Glutamatergic neuron (in vitro differentiated cells): ENCODE data around the gene IQSEC3. TPM values are rescaled to one million over a fixed set of nuclear protein-coding genes. Genes with fewer than 3 reads are reported as not detected.
A peak's percentile ranks its signal among the peaks of the same experiment; 100 is the strongest.

Experiments used
- DNase-seq: peaks from one replicate; pipeline ENCODE4 v3.0.0; 2022
- H3K27ac Mint-ChIP-seq: one replicate; pipeline ENCODE4 v1.8.0; 2020; ENCODE audit warnings: mild to moderate bottlenecking, mixed read lengths, inconsistent platforms; ENCODE audit not compliant: unreplicated experiment
- H3K27me3 Mint-ChIP-seq: one replicate; pipeline ENCODE4 v1.8.0; 2020; ENCODE audit warnings: mild to moderate bottlenecking, moderate library complexity, mixed read lengths, inconsistent platforms; ENCODE audit not compliant: unreplicated experiment
- H3K36me3 Mint-ChIP-seq: one replicate; pipeline ENCODE4 v1.8.0; 2020; ENCODE audit warnings: mild to moderate bottlenecking, mixed read lengths, inconsistent platforms; ENCODE audit not compliant: unreplicated experiment
- H3K4me1 Mint-ChIP-seq: one replicate; pipeline ENCODE4 v1.8.0; 2020; ENCODE audit warnings: mild to moderate bottlenecking, low read depth, mixed read lengths, inconsistent platforms; ENCODE audit not compliant: unreplicated experiment
- H3K4me3 Mint-ChIP-seq: one replicate; pipeline ENCODE4 v1.8.0; 2020; ENCODE audit warnings: mild to moderate bottlenecking, mixed read lengths, inconsistent platforms; ENCODE audit not compliant: unreplicated experiment
- H3K9me3 Mint-ChIP-seq: one replicate; pipeline ENCODE4 v1.8.0; 2020; ENCODE audit warnings: mild to moderate bottlenecking, moderate library complexity, mixed read lengths, inconsistent platforms; ENCODE audit not compliant: unreplicated experiment
- total RNA-seq: library from RNA; stranded (reverse); fragmentation: NEBNext Ultra II Directional; extraction: Animal tissue kit (Norgen Biotek cat#: 25700); gene quantifications from one replicate; pipeline ENCODE4 v1.2.1, GENCODE V29; 2021; ENCODE audit not compliant: unreplicated experiment
- TF ChIP-seq, protein P1 (sequence below): fragments of 200-600 bp; sonication (generic); IDR thresholded peaks from one replicate; pipeline ENCODE4 v1.5.0; 2021; ENCODE audit not compliant: partially characterized antibody, unreplicated experiment

The IQSEC3 gene
- total RNA-seq, 1 donor from 2014 or later = 41.4 TPM

DNA sequence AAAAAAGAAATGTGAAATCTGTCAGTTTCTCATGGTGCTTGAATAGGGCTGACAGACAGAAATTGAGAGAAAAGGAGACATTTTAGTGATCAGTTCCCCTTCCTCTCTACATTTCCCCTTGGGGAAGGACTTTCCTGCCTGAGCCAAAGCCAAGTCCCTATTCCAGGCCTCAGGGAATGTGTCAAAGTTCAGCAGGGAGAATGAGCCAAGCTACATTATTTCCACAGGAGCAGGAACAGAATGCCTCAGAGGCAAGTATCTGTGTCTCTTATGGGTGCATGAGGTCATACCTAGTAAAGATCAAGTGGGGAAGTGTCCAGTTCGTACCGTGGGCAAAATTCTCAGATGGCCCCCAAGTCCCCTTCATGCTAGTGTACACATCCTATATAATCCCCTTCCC, 68.6 kb downstream of the IQSEC3 start:
- Mint-ChIP-seq H3K27ac (no peak overlapping the region), H3K4me1 (peaks cover 18% of the 10 kb centered on the region), H3K27me3 (peaks cover 10% of the 10 kb centered on the region), H3K36me3 (peaks cover 5% of the 10 kb centered on the region), H3K9me3 (peaks cover 13% of the 10 kb centered on the region), H3K4me3 (no peak overlapping the region)
- no peak for DNase-seq
- TF ChIP-seq, protein P1, sequence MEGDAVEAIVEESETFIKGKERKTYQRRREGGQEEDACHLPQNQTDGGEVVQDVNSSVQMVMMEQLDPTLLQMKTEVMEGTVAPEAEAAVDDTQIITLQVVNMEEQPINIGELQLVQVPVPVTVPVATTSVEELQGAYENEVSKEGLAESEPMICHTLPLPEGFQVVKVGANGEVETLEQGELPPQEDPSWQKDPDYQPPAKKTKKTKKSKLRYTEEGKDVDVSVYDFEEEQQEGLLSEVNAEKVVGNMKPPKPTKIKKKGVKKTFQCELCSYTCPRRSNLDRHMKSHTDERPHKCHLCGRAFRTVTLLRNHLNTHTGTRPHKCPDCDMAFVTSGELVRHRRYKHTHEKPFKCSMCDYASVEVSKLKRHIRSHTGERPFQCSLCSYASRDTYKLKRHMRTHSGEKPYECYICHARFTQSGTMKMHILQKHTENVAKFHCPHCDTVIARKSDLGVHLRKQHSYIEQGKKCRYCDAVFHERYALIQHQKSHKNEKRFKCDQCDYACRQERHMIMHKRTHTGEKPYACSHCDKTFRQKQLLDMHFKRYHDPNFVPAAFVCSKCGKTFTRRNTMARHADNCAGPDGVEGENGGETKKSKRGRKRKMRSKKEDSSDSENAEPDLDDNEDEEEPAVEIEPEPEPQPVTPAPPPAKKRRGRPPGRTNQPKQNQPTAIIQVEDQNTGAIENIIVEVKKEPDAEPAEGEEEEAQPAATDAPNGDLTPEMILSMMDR = no peak

DNA sequence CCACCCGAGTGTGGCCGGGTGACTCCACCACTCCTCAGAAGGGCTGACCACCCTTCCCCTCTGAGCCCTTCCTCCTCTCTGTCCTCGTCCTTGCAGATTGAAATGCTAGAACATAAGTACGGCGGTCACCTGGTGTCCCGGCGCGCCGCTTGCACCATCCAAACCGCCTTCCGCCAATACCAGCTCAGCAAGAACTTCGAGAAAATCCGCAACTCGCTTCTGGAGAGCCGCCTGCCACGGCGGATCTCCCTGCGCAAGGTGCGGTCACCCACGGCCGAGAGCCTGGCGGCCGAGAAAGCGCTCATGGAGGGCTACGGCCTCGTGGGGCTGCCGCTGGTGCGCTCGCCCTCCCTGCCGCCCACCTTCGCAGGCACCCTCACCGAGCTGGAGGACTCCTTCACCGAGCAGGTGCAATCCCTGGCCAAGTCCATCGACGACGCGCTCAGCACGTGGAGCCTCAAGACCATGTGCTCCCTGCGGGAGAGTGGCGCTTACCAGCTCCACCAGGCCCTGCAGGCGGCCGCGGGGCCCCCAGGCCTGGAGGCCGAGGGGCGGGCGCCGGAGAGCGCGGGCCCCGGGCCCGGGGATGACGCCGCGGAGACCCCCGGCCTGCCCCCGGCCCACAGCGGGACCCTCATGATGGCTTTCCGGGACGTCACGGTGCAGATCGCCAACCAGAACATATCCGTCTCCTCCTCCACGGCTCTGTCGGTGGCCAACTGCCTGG, 71.8 kb downstream of the IQSEC3 start:
- peaks cover 37% of the 10 kb centered on the region for H3K4me1 Mint-ChIP-seq
- peaks cover 8% of the 10 kb centered on the region for H3K27me3 Mint-ChIP-seq
- peaks cover 3% of the 10 kb centered on the region for H3K9me3 Mint-ChIP-seq
- no peak for DNase-seq
- TF ChIP-seq, protein P1 = no peak
- no peak overlapping the region for H3K27ac Mint-ChIP-seq
- H3K4me3 Mint-ChIP-seq = no peak overlapping the region
- H3K36me3 Mint-ChIP-seq = peaks cover 7% of the 10 kb centered on the region

DNA sequence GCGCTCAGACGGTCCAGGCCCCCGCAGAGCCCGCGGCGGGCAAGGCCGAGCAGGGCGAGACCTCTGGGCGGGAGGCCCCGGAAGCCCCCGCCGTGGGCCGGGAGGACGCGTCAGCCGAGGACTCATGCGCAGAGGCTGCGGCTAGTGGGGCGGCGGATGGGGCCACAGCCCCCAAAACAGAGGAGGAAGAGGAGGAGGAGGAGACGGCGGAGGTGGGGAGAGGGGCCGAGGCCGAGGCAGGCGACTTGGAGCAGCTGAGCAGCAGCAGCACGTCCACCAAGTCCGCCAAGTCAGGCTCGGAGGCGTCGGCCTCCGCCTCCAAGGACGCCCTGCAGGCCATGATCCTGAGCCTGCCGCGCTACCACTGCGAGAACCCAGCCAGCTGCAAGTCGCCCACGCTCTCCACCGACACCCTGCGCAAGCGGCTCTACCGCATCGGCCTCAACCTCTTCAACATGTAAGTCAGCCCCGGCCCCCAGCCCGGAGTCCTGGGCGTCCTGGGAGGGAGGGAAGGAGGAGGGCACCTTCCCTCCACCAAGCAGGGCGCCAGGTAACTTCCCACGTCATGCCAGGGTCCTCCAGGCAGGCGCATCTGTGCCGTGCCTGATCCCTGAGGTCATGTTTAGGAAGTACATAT, 72.4 kb downstream of the IQSEC3 start:
- H3K36me3 Mint-ChIP-seq = peaks cover 7% of the 10 kb centered on the region
- DNase-seq = peak; percentile 50
- peak overlapping the region; percentile 48 for H3K27ac Mint-ChIP-seq
- TF ChIP-seq, protein P1 = no peak
- H3K9me3 Mint-ChIP-seq = peaks cover 4% of the 10 kb centered on the region
- peaks cover 10% of the 10 kb centered on the region for H3K27me3 Mint-ChIP-seq
- H3K4me3 Mint-ChIP-seq = no peak overlapping the region
- H3K4me1 Mint-ChIP-seq = peaks cover 38% of the 10 kb centered on the region

DNA sequence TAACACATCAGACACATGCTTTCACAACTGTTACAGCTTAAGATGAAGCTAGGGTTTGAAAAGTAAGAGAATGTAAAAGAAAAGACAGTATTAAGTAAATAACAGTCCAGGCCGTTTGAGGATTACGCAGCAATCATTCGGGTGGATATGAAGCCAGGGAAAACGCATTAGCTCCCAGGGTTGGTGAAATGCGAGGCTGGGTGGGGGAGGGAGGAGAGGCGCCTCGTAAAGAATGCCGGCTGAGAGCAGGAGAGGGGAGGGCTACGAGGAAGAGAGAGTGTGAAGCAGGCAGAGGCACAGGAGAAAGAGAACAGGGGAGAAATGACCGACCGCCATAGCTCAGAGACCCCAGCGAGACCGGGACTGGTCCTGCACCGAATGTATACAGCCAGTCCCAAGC, 73.0 kb downstream of the IQSEC3 start:
- DNase-seq = peak; percentile 62
- Mint-ChIP-seq H3K4me3 (peak overlapping the region; percentile 16), H3K4me1 (peaks cover 42% of the 10 kb centered on the region), H3K27me3 (peaks cover 10% of the 10 kb centered on the region), H3K9me3 (peaks cover 6% of the 10 kb centered on the region), H3K27ac (no peak overlapping the region), H3K36me3 (peaks cover 7% of the 10 kb centered on the region)
- TF ChIP-seq, protein P1 = no peak

DNA sequence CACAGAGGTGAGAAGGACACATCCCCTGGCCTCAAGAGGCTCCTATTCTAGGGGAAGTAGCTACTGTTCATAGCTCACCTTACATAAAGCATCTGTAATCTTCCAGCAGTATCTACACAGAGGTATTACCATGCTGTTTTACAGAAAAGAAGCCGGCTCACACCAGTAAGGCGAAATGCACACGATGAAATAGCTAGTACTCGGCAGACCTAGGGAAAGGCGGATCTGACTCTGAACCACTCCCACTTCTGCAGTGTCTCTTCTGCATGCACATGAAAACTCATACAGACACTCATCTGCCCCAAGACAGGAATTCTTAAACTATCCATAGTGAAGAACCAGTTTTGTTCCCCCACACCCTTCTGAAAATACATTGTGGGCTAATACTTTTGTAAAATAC, 73.6 kb downstream of the IQSEC3 start:
- Mint-ChIP-seq H3K4me1 (peaks cover 42% of the 10 kb centered on the region), H3K27ac (no peak overlapping the region), H3K36me3 (peaks cover 7% of the 10 kb centered on the region), H3K9me3 (peaks cover 6% of the 10 kb centered on the region), H3K27me3 (peaks cover 10% of the 10 kb centered on the region), H3K4me3 (no peak overlapping the region)
- TF ChIP-seq, protein P1 = no peak
- DNase-seq = no peak
